ENCODE data around the gene BRINP3. TPM values are rescaled to one million over a fixed set of nuclear protein-coding genes. Genes with fewer than 3 reads are reported as not detected.
A peak's percentile ranks its signal among the peaks of the same experiment; 100 is the strongest.

The BRINP3 gene
- polyA plus RNA-seq, 12 donors = 0.10 to 12.6 (median 1.1) TPM; not detected in 1

DNA sequence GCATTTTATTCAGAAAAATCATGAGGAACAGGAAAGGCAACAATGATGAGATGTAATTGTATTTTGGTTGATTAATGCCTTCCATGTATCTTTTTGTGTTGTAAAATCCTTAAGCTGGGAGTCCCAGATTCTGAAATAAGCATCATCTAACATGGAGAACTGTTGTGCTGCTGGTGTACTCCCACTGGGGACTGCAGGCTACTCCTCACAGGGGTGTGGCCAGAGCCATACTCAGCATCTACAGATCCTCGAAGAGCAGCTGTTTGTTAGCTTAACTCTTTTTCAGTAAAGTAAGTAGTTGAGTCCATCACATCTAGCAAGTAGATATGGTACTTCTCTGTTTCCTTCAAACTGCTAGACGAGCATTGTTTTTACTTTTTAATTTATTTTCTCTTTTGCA lies 358.0 kb downstream of the BRINP3 start:
- DNase-seq = no peak

- no peak for DNase-seq
Measured at GRCh38 chr1:190116921-190117320, 360.7 kb downstream of the BRINP3 start.

DNA sequence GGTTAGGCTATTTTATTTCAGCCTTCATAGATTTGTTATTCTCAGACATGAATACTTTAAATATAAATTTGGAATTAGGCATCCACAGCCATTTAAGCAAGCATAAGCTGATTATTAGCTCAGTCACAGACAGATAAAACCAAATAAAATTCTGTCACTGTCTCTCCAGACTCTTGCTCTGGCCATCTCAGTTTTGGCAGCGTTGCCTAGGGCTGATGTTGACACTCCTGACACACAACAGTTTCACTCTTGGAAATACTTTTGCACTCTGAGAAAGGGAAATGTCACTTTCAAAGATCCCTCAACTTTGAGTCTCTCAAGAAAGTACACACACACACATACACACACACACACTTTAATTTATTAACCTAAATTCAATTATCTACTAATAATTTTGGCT lies 372.7 kb downstream of the BRINP3 start:
- DNase-seq = no peak

- DNase-seq = no peak
Measured at GRCh38 chr1:190102757-190103326, 374.8 kb downstream of the BRINP3 start.

DNA sequence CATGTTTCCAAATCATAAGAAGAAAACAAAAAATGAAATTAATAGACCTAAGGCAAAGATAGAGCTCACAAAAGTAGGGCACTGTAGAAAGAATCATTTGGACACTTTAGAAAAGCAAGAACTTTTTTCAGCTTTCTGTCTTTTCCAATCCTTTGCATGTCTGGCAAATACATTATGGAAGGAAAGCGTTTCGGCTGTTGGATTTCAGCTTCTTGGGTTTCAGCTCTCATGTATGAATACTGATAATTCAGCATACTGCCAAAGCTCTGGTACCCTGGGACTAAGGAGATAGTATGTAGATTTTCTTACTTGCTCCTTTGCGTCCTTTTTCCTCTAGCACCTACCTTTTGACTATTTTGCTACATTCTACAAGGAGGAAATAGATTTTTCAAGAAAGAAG lies 375.9 kb downstream of the BRINP3 start:
- peak; percentile 10 for DNase-seq

DNA sequence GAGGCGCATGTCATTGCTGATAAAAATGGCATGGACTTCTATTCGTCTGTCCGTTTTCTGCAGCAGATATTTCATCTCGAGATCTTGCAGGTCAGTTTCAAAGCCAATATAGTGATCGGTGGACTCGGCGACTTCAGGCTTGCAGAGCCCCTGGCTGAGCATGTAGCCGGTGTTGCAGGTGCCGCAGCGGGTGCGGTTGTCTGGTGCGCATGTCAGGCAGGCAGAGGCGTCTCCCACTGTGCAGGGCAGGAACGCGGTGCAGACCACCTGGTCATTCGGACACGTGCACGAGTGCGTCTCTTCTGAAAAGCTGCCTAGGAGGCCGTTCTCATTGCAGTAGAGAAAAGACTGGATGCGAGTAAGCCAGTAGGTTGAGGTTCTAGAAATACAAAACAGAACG lies 378.9 kb downstream of the BRINP3 start:
- DNase-seq = no peak

DNA sequence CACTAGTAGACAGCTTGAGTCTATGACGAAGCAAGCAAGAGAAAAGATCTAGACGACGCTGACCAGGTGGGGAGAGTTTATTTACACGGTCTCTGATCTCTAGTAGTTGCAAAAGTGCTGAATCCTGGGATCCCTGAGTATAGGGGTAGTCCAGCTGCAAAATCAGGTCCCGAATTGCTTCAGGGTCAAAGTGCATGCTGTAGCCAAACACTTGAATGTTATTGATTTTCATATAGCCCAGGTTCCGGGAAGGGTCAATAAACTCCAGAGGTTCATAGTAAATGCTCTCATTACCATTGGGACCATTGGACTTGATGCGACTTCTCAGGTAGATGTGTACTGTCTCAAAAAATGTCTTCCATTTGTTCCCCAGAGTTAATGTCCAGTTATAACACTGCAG lies 379.6 kb downstream of the BRINP3 start:
- DNase-seq = no peak

- no peak for DNase-seq
Measured at GRCh38 chr1:190095596-190095995, 382.1 kb downstream of the BRINP3 start.

GRCh38 chr1:190084552-190084951 lies 393.1 kb downstream of the BRINP3 start:
- DNase-seq = no peak

DNA sequence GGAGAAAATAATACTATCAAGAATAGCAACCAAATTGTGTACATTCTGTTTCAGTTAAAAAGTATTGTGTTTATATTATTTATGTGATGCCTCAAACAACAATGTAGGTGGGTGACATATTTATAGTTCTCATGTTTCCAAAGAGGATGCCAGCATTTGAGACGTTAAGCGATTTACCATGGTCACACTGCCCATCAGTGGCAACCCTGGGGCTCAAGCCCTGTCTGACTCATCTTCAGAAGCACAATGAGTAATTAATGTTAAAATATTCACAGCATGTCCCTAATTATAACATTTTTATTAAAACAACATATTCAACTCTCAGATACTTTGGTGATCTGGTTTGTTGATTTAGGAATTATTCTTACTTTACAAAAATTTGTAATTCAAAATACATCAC lies 409.4 kb downstream of the BRINP3 start:
- no peak for DNase-seq

GRCh38 chr1:190067592-190067991 lies 410.1 kb downstream of the BRINP3 start:
- DNase-seq = no peak

DNA sequence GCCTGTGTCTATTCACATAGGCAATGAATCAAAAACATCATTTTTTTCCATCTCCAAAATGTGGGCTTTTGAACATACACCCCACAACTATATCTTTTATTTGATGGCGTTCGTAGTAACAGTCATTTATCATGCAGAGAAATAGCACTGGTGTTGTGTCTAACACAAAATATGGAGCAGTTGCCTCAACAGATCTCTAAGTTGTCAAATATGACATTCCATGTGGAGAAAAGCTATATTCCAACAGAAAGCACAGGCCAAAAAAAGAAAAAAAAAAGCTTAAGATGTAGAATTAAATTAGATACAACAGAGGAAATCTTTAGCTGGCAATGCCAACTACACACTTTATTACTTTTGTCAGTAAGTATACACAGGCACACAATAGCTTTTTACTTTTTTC lies 411.7 kb downstream of the BRINP3 start:
- no peak for DNase-seq

- DNase-seq = no peak
Measured at GRCh38 chr1:190049314-190049713, 428.4 kb downstream of the BRINP3 start.
